ENCODE data around the gene DGKZ. TPM values are rescaled to one million over a fixed set of nuclear protein-coding genes. Genes with fewer than 3 reads are reported as not detected.

Gene DGKZ
- total RNA-seq, 4 donors from 2014 or later, result 38.5 to 53.1 (median 45.7) TPM

- H3K36me3 ChIP-seq, result peaks cover 0 to 21% (median 0%) of the 10 kb centered on the region in 3 donors
- peak overlapping the region in 3 of 4 donors; percentile 36 to 59 (median 37) for H3K4me3 ChIP-seq
- no peak for TF ChIP-seq POLR2A (IDR thresholded peaks at IDR 0.05)
- TF ChIP-seq CTCF (IDR thresholded peaks at IDR 0.05), result no peak
- peak overlapping the region; percentile 69 to 85 (median 84) for H3K27ac ChIP-seq
- intact Hi-C loops (cut with DNase I), result no loop called here
- DNase-seq, result no peak
- H3K9me3 ChIP-seq, result no peaks in the 10 kb centered on the region
- no peaks in the 10 kb centered on the region for H3K27me3 ChIP-seq
- peaks cover 41 to 69% (median 47%) of the 10 kb centered on the region in 3 donors for H3K4me1 ChIP-seq
- 64% methylated on average over 4 of the region's 20 CpGs; no CpG with 5 or more reads in 1 of the 2 donors for WGBS, 2 donors
Observed at GRCh38 chr11:46362156-46363030, 15.1 kb downstream of the DGKZ start.

- 29% methylated on average over 2 of the region's 9 CpGs; no CpG with 5 or more reads in 1 of the 2 donors for WGBS, 2 donors
- TF ChIP-seq POLR2A (IDR thresholded peaks at IDR 0.05) (no peak), CTCF (IDR thresholded peaks at IDR 0.05) (no peak)
- Histone ChIP-seq H3K4me1 (peaks cover 35 to 69% (median 41%) of the 10 kb centered on the region in 3 donors), H3K36me3 (peaks cover 0 to 25% (median 0%) of the 10 kb centered on the region in 3 donors), H3K9me3 (no peaks in the 10 kb centered on the region), H3K4me3 (peak overlapping the region in 1 of 4 donors; percentile 59), H3K27me3 (no peaks in the 10 kb centered on the region), H3K27ac (peak overlapping the region; percentile 69 to 85 (median 84))
- DNase-seq, result no peak
- intact Hi-C loops (cut with DNase I), result no loop called here
Observed at GRCh38 chr11:46363031-46363407, 15.8 kb downstream of the DGKZ start.

DNA sequence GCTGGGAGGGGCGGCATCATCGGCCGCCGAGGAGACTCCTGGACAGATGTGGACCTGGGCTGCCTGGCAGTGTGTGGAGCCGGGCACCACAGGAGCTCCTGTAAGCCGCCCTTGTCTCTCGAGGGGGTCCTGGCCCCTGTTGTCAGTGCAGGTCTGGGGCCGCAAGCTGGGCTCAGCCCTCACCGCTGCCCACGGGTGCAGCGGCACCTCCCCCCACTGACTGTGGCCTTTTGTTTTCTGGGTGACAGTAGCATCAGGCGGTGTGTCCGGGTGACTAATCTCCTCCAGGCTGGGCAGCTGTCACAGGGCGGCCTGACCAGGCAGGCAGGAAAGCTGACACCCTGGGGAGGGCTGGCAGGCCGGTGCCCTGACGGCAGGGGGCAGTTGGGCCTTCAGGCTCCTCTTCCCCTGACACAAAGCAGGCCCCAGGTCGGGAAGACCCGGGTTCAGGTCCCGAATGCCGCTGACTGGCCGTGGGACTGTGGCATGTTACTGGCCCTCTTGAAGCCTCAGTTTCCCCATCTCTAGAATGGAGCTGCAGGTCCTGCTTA, 16.3 kb downstream of the DGKZ start:
- 40% methylated on average over 1 of the region's 21 CpGs; no CpG with 5 or more reads in 1 of the 2 donors for WGBS, 2 donors
- Histone ChIP-seq H3K27ac (peak overlapping the region; percentile 69 to 85 (median 84)), H3K9me3 (no peaks in the 10 kb centered on the region), H3K27me3 (no peaks in the 10 kb centered on the region), H3K4me3 (peak overlapping the region in 1 of 4 donors; percentile 59), H3K36me3 (peaks cover 0 to 30% (median 0%) of the 10 kb centered on the region in 3 donors), H3K4me1 (peaks cover 35 to 68% (median 41%) of the 10 kb centered on the region in 3 donors)
- intact Hi-C loops (cut with DNase I), result no loop called here
- TF ChIP-seq CTCF (IDR thresholded peaks at IDR 0.05) (no peak), POLR2A (IDR thresholded peaks at IDR 0.05) (no peak)
- DNase-seq, result no peak

- Histone ChIP-seq H3K4me3 (no peak overlapping the region), H3K9me3 (no peaks in the 10 kb centered on the region), H3K27me3 (no peaks in the 10 kb centered on the region), H3K36me3 (peaks cover 0 to 35% (median 0%) of the 10 kb centered on the region in 3 donors), H3K27ac (peak overlapping the region; percentile 69 to 85 (median 84)), H3K4me1 (peaks cover 35 to 68% (median 41%) of the 10 kb centered on the region in 3 donors)
- intact Hi-C loops (cut with DNase I), result no loop called here
- 83 to 88% methylated on average over 7 to 9 of the region's 9 CpGs for WGBS, 2 donors
- DNase-seq, result no peak
- TF ChIP-seq POLR2A (IDR thresholded peaks at IDR 0.05) (no peak), CTCF (IDR thresholded peaks at IDR 0.05) (no peak)
Observed at GRCh38 chr11:46364056-46364455, 16.8 kb downstream of the DGKZ start.

- no peak for DNase-seq
- Histone ChIP-seq H3K4me3 (no peak overlapping the region), H3K27ac (no peak overlapping the region), H3K9me3 (no peaks in the 10 kb centered on the region), H3K27me3 (no peaks in the 10 kb centered on the region), H3K4me1 (peaks cover 35 to 70% (median 41%) of the 10 kb centered on the region in 3 donors), H3K36me3 (peaks cover 0 to 43% (median 0%) of the 10 kb centered on the region in 3 donors)
- intact Hi-C loops (cut with DNase I), result no loop called here
- 60% methylated on average over 2 of the region's 3 CpGs; no CpG with 5 or more reads in 1 of the 2 donors for WGBS, 2 donors
- TF ChIP-seq CTCF (IDR thresholded peaks at IDR 0.05) (no peak), POLR2A (IDR thresholded peaks at IDR 0.05) (no peak)
Observed at GRCh38 chr11:46364791-46365190, 17.5 kb downstream of the DGKZ start.
